Smooth muscle cell (in vitro differentiated cells): Measurements from ENCODE around the gene C20orf204. TPM values are rescaled to one million over a fixed set of nuclear protein-coding genes. Genes with fewer than 3 reads are reported as not detected.

Source experiments
- DNase-seq: peaks from one replicate; lab custom pipeline; 2025; ENCODE audit not compliant: unreplicated experiment; lab: John Stamatoyannopoulos, UW
- H2AFZ ChIP-seq: fragments of 200-600 bp; sonication (generic); 2 replicates; pipeline ENCODE4 v1.6.0; 2016; ENCODE audit warnings: antibody characterized with exemption, low read depth, mild to moderate bottlenecking
- H3F3A ChIP-seq: fragments of 200-600 bp; sonication (generic); 2 replicates; pipeline ENCODE4 v1.6.0; 2017; ENCODE audit warnings: antibody characterized with exemption, low read depth
- H3K27ac ChIP-seq: fragments of 200-600 bp; sonication (generic); 2 replicates; pipeline ENCODE4 v1.5.1; 2016; ENCODE audit warnings: low read depth, mild to moderate bottlenecking
- H3K27me3 ChIP-seq: fragments of 200-600 bp; sonication (generic); 2 replicates; pipeline ENCODE4 v1.6.1; 2016; ENCODE audit warnings: low read depth, mild to moderate bottlenecking
- H3K36me3 ChIP-seq: fragments of 200-600 bp; sonication (generic); 2 replicates; pipeline ENCODE4 v1.5.1; 2016; ENCODE audit warnings: low read depth
- H3K4me1 ChIP-seq: fragments of 200-600 bp; sonication (generic); 2 replicates; pipeline ENCODE4 v1.5.1; 2016; ENCODE audit warnings: low read depth
- H3K4me2 ChIP-seq: fragments of 200-600 bp; sonication (generic); 2 replicates; pipeline ENCODE4 v1.6.0; 2016; ENCODE audit warnings: mild to moderate bottlenecking
- H3K4me3 ChIP-seq: fragments of 200-600 bp; sonication (generic); 2 replicates; pipeline ENCODE4 v1.5.1; 2016; ENCODE audit warnings: mild to moderate bottlenecking
- H3K79me2 ChIP-seq: fragments of 200-600 bp; sonication (generic); 2 replicates; pipeline ENCODE4 v1.6.0; 2016; ENCODE audit warnings: low read depth, mild to moderate bottlenecking
- H3K9ac ChIP-seq: fragments of 200-600 bp; sonication (generic); 2 replicates; pipeline ENCODE4 v1.6.0; 2016; ENCODE audit warnings: low read depth
- H3K9me3 ChIP-seq: fragments of 200-600 bp; sonication (generic); replicated peaks from 2 replicates; pipeline ENCODE4 v1.5.1; 2016; ENCODE audit warnings: low read depth
- H4K20me1 ChIP-seq: fragments of 200-600 bp; sonication (generic); 2 replicates; pipeline ENCODE4 v1.6.0; 2016; ENCODE audit warnings: low read depth
- WGBS: methylation state at CpG from one replicate; pipeline ENCODE4 v1.1.7; 2016; ENCODE audit warnings: low lambda C conversion rate; 5-methylcytosine and 5-hydroxymethylcytosine counted together
- polyA plus RNA-seq: library from polyadenylated mRNA; unstranded; fragments of >200 nt; fragmentation: Nextera tagmentation; extraction: Ambion mirVana; gene quantifications from 2 replicates; pipeline ENCODE4 v1.2.1, GENCODE V29; 2016
- total RNA-seq: library from RNA; depleted of rRNA; stranded (reverse); fragments of >200 nt; gene quantifications from 2 replicates; pipeline ENCODE4 v1.2.3, GENCODE V29; 2014
- TF ChIP-seq, protein P1 (sequence below): fragments of 200-600 bp; sonication (generic); IDR thresholded peaks from 2 replicates; pipeline ENCODE4 v1.5.1; 2017; ENCODE audit warnings: borderline replicate concordance, mild to moderate bottlenecking, antibody characterized with exemption; ENCODE audit not compliant: insufficient read depth, poor library complexity, severe bottlenecking

C20orf204 gene
- total and polyA plus RNA-seq, 2 experiments from 2014 or later: 0.09 to 0.87 TPM

DNA sequence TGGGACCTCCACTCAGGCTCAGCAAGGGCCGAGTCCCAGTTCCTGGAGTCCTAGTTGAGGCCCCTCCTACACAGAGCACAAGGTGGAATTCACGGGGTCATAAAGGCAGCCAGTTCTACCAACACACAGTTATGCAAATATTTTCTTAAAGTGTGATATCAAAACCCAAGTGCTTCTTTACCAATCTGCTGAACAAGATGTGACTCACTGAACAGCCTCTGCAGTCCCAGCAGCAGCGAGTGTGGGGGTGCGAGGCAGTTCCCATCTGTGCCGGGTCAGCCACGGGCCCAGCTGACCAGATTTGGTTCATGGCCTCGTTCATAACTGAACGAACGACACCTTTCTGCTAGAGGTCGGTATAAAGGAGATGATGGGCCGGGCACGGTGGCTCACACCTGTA is 22.6 kb downstream of the C20orf204 start:
- no peak for DNase-seq
- H3K27ac ChIP-seq: no peak overlapping the region
- no peak overlapping the region for H3K4me2 ChIP-seq

DNA sequence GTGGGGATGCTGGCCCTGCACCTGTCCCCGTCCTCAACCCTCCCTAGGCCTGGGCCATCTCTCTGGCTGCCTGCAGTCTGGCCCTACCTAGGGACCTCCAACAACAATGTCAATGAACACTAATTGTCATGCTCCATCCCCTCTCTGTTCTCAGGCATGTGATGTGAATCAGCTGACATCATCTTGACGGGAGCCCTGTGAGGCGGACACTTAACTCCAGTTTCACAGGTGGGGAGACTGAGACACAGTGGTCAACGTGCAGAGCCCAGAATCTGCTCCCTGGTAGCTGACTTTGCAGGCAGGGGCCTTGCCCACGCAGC is 26.3 kb downstream of the C20orf204 start:
- Histone ChIP-seq H3K9me3 (no peaks in the 10 kb centered on the region), H3K27ac (peak overlapping the region; percentile 62), H3K36me3 (no peaks in the 10 kb centered on the region), H3F3A (no peaks in the 10 kb centered on the region), H4K20me1 (peaks cover 10% of the 10 kb centered on the region), H3K4me1 (peaks cover 6% of the 10 kb centered on the region), H3K4me2 (peak overlapping the region; percentile 88), H3K27me3 (no peaks in the 10 kb centered on the region), H3K79me2 (no peaks in the 10 kb centered on the region), H2AFZ (peak overlapping the region; percentile 21), H3K9ac (peak overlapping the region; percentile 79), H3K4me3 (peak overlapping the region; percentile 93)
- 66% methylated on average over 5 of the region's 5 CpGs for WGBS
- TF ChIP-seq, protein P1, sequence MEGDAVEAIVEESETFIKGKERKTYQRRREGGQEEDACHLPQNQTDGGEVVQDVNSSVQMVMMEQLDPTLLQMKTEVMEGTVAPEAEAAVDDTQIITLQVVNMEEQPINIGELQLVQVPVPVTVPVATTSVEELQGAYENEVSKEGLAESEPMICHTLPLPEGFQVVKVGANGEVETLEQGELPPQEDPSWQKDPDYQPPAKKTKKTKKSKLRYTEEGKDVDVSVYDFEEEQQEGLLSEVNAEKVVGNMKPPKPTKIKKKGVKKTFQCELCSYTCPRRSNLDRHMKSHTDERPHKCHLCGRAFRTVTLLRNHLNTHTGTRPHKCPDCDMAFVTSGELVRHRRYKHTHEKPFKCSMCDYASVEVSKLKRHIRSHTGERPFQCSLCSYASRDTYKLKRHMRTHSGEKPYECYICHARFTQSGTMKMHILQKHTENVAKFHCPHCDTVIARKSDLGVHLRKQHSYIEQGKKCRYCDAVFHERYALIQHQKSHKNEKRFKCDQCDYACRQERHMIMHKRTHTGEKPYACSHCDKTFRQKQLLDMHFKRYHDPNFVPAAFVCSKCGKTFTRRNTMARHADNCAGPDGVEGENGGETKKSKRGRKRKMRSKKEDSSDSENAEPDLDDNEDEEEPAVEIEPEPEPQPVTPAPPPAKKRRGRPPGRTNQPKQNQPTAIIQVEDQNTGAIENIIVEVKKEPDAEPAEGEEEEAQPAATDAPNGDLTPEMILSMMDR: no peak
- DNase-seq: no peak

More for the DNA sequence above, 22.6 kb downstream of the C20orf204 start:
- H3F3A ChIP-seq: peaks cover 11% of the 10 kb centered on the region
- no peak overlapping the region for H3K9ac ChIP-seq
- no peaks in the 10 kb centered on the region for H3K9me3 ChIP-seq
- no peak overlapping the region for H3K4me3 ChIP-seq
- TF ChIP-seq, protein P1: no peak
- WGBS: 92% methylated on average over 12 of the region's 12 CpGs
- H3K36me3 ChIP-seq: no peaks in the 10 kb centered on the region
- H3K27me3 ChIP-seq: no peaks in the 10 kb centered on the region
- no peaks in the 10 kb centered on the region for H4K20me1 ChIP-seq
- no peak overlapping the region for H2AFZ ChIP-seq
- H3K4me1 ChIP-seq: no peaks in the 10 kb centered on the region
- no peaks in the 10 kb centered on the region for H3K79me2 ChIP-seq

DNA sequence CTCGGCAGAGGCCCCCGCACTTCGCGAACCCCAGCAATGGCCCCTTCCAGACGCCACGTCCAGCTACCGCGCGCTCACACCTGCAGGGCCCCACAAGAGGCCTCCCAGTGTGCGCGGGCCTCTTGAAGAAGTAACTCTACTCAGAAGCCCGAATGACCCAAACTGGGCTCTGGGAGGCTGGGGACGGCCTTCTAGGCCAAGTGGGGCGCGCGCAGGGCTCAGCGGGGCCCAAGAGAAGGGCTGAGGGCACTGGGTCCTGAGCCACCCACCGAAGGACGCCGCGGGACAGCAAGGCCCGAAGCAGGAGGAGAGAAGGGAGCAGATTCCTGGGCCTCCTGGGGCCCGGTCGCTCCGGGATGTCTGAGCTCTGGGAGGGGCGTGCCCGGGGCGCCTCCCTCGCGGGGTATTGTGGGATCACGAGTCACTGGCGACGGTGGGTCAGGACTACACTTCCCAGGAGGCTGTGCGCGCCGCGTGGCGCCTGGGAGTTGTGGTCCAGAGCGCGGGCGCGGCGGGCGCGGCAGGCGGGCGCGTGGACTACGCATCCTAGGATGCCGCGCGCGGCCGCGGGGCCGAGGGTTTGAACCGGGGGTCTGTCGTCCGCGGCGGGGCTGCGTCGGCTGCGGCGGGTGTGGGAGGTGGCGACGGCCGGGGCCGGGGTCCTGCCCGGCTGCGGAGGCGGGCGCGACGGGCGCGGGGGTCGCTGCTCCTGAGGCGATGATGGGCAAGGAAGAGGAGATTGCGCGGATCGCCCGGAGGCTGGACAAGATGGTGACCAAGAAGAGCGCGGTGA is 26.8 kb downstream of the C20orf204 start, which contains the start of gene TCEA2:
Gene TCEA2, plus strand, starts transcription at position 603 of the 793 bp plus-strand sequence. Its CDS starts 115 bp downstream, at position 718.
- DNase-seq: peak; percentile 82
- Histone ChIP-seq H4K20me1 (peaks cover 10% of the 10 kb centered on the region), H2AFZ (peak within 1 kb of the TSS; percentile 21), H3F3A (no peaks in the 10 kb centered on the region), H3K79me2 (no peaks in the 10 kb centered on the region), H3K27me3 (no peaks in the 10 kb centered on the region), H3K4me3 (peak within 1 kb of the TSS; percentile 93), H3K4me1 (peaks cover 6% of the 10 kb centered on the region), H3K9me3 (no peaks in the 10 kb centered on the region), H3K36me3 (no peaks in the 10 kb centered on the region), H3K4me2 (peak within 1 kb of the TSS; percentile 88), H3K9ac (peak within 1 kb of the TSS; percentile 79), H3K27ac (peak within 1 kb of the TSS; percentile 62)
- WGBS: 11% methylated on average over 61 of the region's 85 CpGs
- TF ChIP-seq, protein P1: no peak
